DMS53 treated with DMSO at 0.1 percent for 48 hours (cell line): ENCODE data around the gene SP2.

Source experiments
- DNase-seq: peaks from one replicate; lab custom pipeline; 2025; ENCODE audit not compliant: unreplicated experiment; lab: John Stamatoyannopoulos, UW

Gene SP2

DNA sequence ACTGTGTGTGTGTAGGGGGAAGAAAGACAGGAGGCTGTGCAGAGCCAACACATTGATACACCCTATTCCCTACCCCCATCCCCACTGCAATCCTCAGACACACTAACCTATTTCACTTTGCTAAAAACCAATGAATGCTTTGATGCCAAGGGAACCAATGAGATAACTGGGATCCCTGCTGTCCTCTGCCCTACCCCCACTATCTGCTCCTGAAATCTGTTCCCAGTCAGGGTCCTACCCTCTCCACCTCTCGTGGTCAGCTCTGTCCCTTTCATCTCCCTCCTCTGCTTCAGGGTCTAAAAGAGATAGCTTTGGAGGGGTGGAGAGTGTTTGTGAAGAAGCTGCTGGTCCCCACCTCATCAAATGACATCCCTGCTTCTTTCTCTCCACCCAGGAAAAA lies 26.0 kb upstream of the SP2 start:
- DNase-seq, result no peak

DNA sequence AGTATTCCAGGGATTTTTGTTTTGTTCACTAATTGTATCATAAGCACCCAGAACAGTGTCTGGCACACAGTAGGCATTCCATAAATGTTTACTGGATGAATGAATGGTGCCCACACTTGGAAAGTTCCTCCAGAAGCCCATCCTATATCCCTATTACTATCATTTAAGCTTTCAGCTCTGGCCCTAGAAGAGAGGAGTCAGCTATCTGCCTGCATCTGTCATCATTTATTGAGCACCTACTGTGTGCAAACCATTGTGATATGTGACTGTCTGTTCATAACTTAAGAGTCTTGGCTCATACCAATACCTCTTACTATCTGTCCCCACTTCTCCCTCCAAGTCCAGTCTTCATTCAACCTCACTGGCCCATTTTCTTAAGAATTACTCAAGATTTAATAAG lies 25.0 kb upstream of the SP2 start:
- no peak for DNase-seq

DNA sequence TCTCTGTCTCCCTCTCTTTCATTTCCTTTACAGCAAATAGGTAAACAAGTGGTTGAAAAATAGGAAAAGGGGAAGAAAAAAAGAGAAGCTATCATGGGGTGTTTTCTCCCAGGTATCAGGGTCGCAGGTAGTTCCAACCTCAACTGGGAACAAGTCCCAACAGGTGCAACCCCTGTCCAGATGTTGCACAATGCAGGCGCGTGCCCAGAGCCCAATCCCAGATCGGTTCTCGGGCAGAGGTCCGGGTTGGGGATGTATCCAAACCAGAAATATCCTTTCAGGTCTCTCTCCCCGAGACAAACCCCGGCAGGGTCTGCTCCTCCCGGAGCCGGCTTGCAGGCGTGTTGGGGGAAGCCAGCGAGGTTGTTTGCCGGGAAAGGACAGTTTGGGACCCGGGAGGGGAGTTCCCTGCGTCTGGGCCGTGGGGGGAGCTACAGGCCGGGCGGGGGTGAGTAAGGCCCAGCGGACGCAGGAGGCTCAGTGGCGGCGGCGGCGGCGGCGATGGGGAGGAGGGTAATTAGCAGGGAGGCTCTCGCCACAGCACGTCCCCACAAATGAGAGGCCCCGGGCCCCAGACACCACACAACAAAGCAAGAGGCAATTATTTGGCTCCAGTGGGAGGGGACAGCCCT lies 23.9 kb upstream of the SP2 start:
- no peak for DNase-seq

DNA sequence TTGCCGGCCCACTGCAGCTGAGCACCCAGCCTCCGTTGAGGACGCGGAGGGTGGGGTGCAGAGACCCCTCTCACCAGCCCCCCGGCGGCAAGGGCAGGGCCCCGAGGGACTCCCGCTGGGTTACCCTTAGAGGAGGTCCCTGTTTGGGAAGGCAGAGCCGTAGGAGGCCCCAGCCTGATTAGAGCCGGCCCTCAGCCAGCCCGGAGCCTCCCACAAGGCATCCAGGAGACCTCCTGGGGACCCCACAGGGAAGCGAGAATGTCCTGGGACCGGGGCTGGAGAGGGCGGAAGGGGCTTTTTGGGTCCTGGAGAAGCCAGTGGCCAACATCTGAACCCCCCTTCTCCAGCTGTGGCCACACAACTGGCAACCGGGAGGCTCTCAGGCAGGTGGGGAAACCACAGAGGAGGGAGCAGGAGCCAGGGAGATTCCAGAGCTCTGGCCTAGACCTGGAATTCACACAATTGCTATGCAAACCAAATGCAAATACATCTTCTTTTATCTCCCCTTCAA lies 23.3 kb upstream of the SP2 start:
- DNase-seq, result no peak

DNA sequence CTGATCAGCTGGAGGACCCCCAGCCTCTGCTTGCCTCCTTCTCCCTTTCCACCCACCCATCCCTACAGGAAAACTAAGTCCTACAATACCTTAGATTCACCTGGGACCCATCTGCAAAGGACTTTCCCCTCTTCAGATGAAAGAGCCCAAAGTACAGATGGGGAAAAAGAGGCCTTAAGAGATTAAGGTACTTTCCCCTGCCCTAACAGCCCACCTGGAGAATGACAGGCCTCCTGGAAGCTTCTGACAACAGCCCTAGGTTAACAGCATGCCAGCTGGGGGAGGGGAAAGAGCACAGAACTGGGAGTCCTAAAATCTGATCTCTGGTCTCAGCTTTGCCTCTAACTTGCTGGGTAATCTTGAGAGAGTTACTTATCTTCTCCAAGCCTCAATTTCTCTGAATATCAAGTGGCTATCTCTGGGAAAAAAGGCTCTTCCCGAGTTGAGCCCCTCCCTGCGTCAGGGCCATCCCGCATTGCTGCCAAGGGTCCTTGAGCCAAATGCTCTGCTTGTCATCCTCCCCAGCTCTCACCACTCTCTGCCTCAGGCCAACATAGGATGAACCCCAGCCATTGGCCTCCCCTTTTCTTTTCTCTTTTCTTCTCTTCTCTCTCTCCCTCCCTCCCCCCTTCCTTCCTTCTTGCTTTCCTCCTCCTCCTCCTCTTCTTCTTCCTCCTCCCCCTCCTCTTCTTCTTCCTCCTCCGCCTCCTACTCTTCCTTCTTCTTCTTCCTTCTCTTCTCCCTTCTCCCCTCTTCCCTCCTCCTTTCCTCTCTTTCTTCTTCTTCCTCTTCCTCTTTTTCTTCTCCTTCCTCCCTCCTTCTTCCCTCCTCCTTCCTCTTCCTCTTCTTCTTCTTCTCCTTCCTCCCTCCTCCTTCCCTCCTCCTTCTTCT lies 22.6 kb upstream of the SP2 start:
- DNase-seq, result no peak

DNA sequence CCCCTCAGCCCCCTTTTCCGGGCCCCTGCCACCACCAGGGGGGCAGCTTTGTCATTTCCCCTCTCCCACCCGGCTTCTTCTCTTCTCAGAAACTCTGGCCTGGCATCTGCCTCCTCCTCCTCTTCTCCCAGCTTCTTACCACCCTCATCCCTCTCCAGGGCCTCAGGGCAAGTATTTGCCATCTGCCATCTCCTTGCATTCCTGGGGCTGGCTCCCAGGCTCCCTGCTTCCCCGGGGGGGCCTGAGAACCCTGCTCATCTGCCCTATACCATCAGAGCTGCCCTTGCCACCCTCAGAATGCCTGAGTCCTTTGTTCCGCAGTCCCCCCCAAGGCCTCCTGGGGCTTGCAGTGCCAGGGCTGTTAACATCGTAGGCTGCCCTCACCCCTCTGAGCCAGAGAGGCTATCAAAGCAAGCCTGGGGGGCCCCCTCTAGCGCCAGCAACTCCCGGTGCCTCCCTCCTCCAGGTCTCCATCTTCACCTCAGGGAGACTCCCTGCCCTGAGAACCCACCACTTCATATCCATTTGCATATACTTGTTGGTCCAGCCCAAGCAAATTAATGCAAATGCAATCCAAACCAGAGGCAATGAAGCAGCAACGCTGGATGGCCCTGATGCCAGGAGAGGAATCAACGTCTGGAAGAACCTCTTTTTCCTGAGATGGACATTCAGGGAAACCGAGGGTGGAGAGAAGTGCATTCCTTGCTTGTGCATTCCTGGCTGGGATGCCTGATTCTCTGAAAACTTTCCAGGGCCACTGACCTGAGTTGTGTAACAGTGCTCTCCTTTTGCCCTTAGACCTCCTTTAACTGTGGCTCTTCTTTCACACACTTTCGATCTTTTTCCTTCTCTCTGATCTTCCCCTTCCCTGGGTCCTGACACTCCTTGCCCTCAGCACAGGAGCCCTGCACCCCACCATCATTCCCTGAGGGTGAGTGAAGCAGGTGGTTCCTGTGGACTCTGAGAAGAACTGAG lies 20.7 kb upstream of the SP2 start:
- DNase-seq, result no peak

DNA sequence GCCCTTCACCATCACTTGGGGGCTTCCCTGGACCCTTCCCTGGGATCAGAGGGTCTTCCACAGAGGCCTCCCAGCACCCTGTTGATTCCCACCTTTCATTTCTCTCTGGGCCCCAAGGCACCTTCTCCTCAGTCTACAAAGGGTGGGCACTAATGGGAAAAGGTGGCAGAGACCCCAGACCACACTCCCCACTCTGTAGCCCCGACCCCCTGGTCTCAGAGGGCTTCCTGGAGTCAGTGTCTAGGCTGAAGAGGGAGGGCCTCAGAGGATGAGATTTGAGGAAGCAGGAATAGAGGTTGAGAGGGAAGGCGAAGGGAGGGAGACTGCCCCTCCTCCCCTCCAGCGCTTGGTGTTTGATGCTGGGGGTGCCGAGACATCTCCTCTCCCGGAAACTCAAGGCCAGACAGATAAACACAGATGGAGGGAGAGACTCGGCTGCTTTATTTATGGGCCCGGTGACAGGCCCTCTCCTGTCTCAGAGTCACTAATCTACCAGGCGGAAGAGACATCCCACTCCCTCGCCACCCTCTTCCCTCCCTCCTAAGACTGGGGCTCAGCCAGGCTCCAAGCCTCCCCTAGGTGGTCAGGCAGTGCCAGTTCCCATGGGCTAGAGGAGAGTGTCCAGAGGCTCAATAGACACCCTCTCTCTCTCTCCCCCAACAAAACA lies 18.5 kb upstream of the SP2 start:
- DNase-seq, result no peak

DNA sequence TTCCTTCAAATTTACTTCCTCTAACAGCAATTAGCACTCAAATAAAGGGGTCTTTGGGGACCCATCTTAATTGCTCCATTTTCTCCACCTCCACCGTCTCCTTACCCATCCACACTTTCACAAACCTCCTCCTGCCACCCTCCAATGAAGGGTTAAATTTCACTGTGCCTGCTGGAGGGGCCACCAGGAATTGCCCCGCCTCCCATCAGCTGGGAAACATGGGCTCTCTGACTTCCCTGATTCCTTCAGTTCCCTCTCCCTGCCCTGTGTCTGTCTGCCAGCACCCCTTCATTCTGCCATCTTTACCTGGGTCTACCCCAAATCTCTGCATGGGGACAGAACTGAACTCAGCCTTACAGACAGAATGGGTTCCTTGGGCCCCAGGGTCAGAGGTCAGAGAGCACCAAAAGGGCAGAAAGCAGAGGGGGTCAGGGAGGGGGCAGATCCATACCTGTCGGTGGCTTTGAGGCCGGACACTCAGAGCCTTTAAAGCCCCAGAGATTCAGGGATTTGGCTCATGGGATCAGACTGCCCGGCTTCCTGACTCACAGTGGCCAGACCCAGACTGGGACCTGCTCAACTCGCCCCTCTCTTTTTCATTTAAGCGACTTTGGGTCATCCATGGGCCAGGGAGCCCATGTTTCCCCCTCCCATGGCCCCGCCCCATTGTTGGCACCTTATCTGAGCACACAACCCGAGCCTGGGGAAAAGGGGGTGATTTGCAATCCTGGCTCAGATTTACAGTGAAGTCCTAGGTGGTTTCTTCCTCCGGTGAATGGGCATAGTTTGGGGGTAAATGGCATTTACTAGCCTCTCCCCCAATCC lies 17.6 kb upstream of the SP2 start:
- DNase-seq, result no peak

DNA sequence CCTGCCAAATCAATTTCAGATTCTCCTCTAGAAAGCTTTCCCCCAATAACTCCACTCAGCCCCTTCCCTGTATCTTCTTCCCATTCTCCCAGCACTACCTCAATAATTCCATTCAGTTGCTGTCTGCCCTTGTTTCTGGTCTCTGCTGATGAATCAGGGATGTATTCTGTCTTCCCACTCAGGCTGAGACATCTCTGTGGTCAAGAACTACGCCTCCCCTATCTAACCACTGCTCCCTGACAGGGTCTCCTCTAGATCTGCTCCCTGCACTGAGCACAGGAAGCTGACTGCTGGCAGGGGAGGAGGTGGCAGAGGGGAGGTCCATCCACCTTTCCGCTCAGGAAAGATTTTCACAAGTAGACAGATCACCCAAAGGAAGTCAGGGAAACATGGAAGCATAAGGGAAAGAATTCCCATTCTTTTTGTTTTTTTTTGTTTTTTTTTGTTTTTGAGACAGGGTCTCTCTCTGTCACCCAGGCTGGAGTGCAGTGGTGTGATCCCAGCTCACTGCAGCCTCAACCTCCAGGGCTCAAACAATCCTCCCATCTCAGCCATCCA lies 16.9 kb upstream of the SP2 start:
- no peak for DNase-seq

DNA sequence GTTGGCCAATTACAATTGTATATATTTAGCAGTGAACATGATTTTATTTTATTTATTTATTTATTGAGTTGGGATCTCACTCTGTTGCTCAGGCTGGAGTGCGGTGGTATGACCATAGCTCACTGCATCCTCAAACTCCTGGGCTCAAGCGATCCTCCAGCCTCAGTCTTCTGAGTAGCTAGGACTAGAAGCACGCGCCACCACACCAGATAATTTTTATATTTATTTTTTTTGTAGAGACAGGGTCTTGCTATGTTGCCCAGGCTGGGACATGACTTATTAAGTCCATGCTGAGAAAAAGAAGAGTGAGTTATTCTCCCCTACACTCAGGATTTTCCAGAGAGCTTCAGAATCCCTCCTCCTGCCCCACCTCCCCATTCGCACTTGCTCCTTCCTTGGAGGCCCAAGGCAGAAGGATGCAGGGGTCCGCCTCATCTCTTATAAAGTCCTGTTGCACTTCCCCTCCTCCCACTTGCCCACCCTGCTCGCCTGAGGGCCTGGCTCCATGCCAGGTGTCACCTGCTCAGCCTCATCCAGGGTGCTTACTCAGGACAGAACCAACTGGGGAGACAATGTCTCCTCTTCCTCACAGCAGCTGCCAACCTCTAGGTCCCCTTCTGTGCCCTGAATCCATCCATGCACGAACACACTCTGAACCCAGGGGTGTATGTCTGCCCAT lies 16.1 kb upstream of the SP2 start:
- DNase-seq, result no peak

DNA sequence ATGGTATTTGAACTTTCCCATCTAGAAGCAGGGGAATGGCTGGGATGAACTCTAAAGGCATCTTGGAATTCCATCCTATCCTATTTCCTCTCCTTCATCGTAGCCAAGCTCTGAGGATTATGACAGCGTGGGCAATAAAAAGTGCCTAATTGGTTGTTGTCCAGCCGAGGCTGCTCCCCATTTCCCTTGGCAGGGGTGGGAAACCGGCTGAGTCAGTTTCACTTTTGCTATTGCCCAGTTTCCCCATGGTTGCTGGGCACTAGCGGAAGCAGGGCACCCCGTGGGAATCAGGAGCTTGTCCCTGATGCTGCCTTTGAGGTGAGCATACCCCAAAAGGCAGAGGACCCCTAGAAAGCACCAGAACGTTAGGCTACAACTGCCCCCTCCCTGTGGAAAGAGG lies 13.8 kb upstream of the SP2 start:
- DNase-seq, result no peak

DNA sequence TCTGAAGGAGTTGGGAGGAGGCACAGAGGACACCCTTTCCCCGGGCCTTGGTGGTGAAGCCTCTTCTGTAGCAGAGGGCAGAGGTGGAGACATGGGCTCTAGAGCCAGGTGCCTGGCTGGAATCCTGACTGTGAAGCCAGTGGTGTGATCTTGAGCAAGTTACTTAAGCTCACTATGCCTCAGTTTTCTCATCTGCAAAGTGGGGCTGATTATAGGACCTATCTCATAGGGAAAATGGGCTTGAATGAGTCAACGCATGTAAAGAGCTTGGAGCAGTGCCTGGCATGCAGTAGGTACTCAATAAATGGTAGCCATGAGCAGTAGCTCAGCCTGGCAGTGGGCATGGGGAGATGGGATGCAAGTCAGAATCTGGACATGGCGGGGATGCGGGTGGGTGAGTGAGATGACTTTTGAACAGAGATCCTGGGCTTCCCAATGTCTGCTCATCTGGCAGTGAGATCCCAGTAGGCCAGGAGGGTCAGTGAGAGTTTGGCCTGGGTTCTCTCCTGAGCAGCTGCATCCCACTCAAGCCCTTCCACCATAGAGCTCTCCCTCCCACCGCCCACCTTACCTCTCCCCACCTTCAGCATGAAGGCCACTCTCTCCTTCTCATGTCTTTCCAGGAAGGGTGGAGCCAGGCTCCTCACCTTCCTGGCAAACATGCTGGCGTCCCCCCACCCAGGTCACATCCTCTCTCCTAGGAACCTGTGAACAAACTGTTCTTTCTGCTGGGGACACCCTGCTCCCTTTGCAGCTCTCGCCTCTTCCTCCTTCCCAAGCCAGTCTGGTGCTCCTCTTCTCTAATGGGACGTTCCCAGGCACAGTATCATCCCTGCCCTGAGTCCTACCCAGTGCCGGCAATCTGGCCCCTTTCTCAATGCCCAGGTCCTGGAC lies 13.1 kb upstream of the SP2 start:
- no peak for DNase-seq

DNA sequence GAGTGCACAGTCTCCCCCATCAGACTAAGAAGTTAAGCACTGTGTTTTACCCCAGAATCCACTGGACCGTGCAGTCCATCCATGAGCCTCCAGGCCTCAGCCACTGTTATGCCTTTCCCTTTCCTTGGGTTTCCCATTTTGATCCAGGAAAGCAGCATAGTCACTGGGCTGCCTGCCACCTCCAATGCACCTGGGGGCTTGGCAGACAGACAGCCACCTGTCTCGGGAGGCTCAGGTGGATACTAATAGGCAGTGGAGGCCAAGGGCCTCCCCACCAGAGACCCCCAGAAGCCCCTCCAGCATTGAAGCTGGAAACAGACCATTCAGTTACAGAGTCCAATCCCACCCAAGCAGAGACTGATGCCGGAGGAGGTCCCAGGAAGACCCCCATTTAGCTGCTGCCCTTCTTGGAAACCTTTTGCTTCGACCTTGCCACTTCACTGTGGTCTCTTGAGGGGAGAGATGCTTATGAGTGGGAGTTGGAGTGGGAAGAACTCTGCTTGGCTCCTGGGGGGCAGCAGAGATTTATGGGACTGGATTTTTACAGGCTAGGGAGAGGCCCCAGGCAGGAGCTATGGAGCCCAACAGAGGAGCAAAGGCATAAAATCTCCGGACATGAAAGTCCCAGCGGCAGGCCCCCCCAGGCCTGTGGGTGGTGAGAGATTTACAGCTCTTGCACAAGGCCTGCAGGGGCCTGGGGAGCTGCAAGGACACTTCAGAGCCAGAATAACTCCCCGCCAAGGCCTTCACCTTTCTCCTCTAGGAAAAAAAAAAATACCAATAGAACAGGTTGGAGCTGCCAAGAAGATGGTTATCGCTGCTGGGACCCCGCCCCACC lies 12.2 kb upstream of the SP2 start:
- DNase-seq, result no peak

DNA sequence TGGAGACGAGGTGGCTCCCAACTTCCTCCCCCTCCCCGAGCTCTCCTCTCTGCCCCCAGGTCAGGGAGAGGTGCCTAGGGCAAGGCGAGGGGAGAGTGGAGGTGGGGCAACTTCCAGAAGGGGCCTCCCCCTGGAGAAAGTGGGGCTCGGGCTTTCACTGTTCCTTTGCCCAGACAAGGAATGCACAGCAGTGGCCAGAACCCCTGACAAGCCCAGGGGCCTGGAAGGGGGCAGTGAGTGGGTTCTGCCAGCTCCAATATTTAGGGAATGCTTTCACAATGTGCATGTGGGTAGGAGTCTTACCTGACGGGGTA lies 11.7 kb upstream of the SP2 start:
- no peak for DNase-seq

DNA sequence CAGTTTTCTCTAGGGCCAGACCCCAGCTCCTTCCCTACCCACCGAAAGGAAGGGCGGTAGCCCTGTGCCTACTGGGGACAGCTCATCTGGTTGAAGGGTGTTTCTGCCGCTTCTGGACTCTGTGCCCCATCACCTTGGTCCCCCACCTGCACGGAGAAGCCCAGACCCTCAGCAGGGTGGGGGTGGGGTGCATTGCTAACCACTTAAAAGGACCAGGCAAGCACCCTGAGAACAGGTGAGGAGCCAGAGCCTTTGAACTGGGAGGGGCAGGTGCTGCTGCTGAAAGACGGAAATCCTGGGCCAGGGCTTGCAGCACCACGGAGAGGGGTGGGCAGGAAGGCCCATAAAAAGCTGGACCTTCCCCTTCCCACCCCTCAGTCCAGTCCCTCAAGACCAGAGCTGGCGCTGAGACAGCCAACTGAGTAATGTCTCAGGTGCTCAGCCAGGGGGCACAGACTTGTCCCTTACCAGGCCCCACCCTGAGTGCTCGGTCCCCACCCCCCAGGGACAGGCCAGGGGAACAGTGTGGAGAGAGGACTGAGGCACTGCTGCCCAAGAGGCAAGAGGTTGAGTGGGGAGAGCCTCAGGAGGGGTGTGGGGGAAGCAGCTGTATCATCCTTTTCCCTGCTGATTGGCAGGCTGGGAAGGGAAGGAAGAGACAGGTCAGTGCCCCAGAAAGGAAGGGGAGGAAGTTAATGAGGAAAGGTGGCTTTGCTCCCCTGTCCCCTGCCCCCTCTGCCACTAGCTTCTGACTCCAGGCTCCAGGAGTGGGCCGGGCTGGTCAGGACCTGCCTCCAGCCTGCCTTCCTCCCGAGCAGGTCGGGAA lies 10.9 kb upstream of the SP2 start:
- DNase-seq, result no peak

DNA sequence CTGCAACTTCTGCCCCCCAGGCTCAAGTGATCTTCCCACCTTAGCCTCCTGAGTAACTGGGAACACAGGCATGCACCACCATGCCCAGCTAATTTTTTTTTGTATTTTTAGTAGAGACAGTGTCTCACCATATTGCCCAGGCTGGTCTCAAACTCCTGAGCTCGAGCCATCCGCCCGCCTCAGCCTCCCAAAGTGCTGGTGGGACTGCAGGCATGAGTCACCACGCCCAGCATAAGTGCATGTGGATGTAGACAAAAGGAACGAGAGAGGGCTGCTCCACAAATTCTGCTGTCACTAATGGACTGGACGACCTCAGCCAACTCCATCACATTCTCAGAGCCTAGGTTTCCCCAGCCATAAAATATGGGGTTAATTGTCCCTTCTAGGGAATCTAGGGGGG lies 7.7 kb upstream of the SP2 start:
- DNase-seq, result no peak
